GM12878 (cell line): ENCODE data around the gene EPB42. TPM values are rescaled to one million over a fixed set of nuclear protein-coding genes. Genes with fewer than 3 reads are reported as not detected.

ENCODE experiments used
- ATAC-seq: fragments of 200-7000 bp; cut with Tn5 transposase; 3 replicates; pipeline ENCODE4 v1.9.1; 2020; ENCODE audit warnings: mild to moderate bottlenecking, moderate library complexity
- BruUV-seq: library from RNA; stranded (reverse); fragments of 400-500 nt; replicated peaks from 2 replicates; lab custom pipeline; 2021; lab: Mats Ljungman, UMichigan
- CTCF ChIA-PET: fragments of 300-600 bp; sonication (Branson Sonifier 250); formaldehyde crosslinking; extraction: SDS; loops from one replicate; lab custom pipeline; 2021; ENCODE audit warnings: inconsistent platforms; lab: Yijun Ruan, JAX
- POLR2A ChIA-PET: fragments of 350-600 bp; formaldehyde crosslinking; extraction: SDS; loops from one replicate; lab custom pipeline; 2021; ENCODE audit warnings: inconsistent platforms; lab: Charles Lee
- RAD21 ChIA-PET: fragments of 300-600 bp; sonication (Branson Sonifier 250); formaldehyde crosslinking; loops from one replicate; lab custom pipeline; 2023; ENCODE audit warnings: antibody characterized with exemption; ENCODE audit not compliant: unreplicated experiment; lab: Charles Lee
- SMC1A ChIA-PET: fragments of 300-600 bp; sonication (Branson Sonifier 250); formaldehyde crosslinking; loops from one replicate; lab custom pipeline; 2023; ENCODE audit not compliant: unreplicated experiment, uncharacterized antibody; lab: Charles Lee
- DNase-seq: peaks from one replicate; pipeline ENCODE4 v3.0.0-alpha.2; 2011; ENCODE audit warnings: low read depth, low spot score
- FAIRE-seq: peaks from 3 replicates; lab custom pipeline; 2011; peaks lifted over from hg19 to GRCh38; lab: Jason Lieb, UNC
- H2AFZ ChIP-seq: 2 replicates; pipeline ENCODE4 v1.6.0; 2011; ENCODE audit warnings: low read depth, low read length, control low read depth; ENCODE audit not compliant: control insufficient read depth
- H3K27ac ChIP-seq: 2 replicates; pipeline ENCODE4 v1.5.1; 2011; ENCODE audit warnings: control low read depth; ENCODE audit not compliant: control insufficient read depth, insufficient read depth
- H3K27me3 ChIP-seq, 2 experiments: replicated peaks in 1 of 2; 2 replicates each; pipeline versions ENCODE4 v1.6.0 to v1.6.1; 2011; ENCODE audit warnings: low read length in 1 of 2; ENCODE audit not compliant: control insufficient read depth in 2 of 2, insufficient read depth in 2 of 2
- H3K36me3 ChIP-seq, 2 experiments: 2 replicates each; pipeline ENCODE4 v1.5.1; 2011; ENCODE audit warnings: low read length in 1 of 2; ENCODE audit not compliant: control insufficient read depth in 2 of 2, insufficient read depth in 2 of 2
- H3K4me1 ChIP-seq: 2 replicates; pipeline ENCODE4 v1.6.1; 2011; ENCODE audit warnings: mild to moderate bottlenecking, low read length, moderate library complexity, mixed read lengths; ENCODE audit not compliant: control insufficient read depth, insufficient read depth
- H3K4me2 ChIP-seq: 2 replicates; pipeline ENCODE4 v1.6.0; 2011; ENCODE audit warnings: control low read depth; ENCODE audit not compliant: control insufficient read depth, insufficient read depth
- H3K4me3 ChIP-seq: fragments of 200-600 bp; sonication (generic); 2 replicates; pipeline ENCODE4 v1.5.1; 2016
- H3K79me2 ChIP-seq: 2 replicates; pipeline ENCODE4 v1.6.0; 2011; ENCODE audit warnings: low read length; ENCODE audit not compliant: control insufficient read depth, insufficient read depth
- H3K9ac ChIP-seq: 2 replicates; pipeline ENCODE4 v1.8.0; 2011; ENCODE audit warnings: low read length, control low read depth, mixed read lengths; ENCODE audit not compliant: control insufficient read depth, insufficient read depth
- H3K9me3 ChIP-seq: replicated peaks from 3 replicates; pipeline ENCODE4 v1.5.1; 2011; ENCODE audit warnings: mild to moderate bottlenecking, low read length; ENCODE audit not compliant: control insufficient read depth, insufficient read depth
- H4K20me1 ChIP-seq: 2 replicates; pipeline ENCODE4 v1.6.0; 2011; ENCODE audit not compliant: control insufficient read depth, insufficient read depth
- BCL3 ChIP-seq: IDR thresholded peaks from 2 replicates; pipeline ENCODE4 v1.6.1; 2011; ENCODE audit warnings: borderline replicate concordance, low read depth, mild to moderate bottlenecking, moderate library complexity, low read length; ENCODE audit not compliant: insufficient read depth, poor library complexity, severe bottlenecking
- CBFB ChIP-seq: IDR thresholded peaks from 2 replicates; pipeline ENCODE4 v1.6.1; 2016; ENCODE audit warnings: antibody characterized with exemption, low read depth
- CHD4 ChIP-seq: fragments of 200-600 bp; sonication (generic); IDR thresholded peaks from 2 replicates; pipeline ENCODE4 v1.6.1; 2016; ENCODE audit warnings: mild to moderate bottlenecking
- ESRRA ChIP-seq: IDR thresholded peaks from 2 replicates; pipeline ENCODE4 v1.6.1; 2012; ENCODE audit warnings: mild to moderate bottlenecking, low read length, improper control_type of control experiment
- HDAC2 ChIP-seq: fragments of 200-600 bp; sonication (generic); IDR thresholded peaks from 2 replicates; pipeline ENCODE4 v1.6.1; 2017
- HDAC6 ChIP-seq: fragments of 200-600 bp; sonication (generic); IDR thresholded peaks from one replicate; pipeline ENCODE4 v1.8.0; 2017; ENCODE audit warnings: antibody characterized with exemption; ENCODE audit not compliant: unreplicated experiment
- HDGF ChIP-seq: fragments of 450-650 bp; IDR thresholded peaks from 2 replicates; pipeline ENCODE4 v1.6.1; 2016; ENCODE audit warnings: antibody characterized with exemption
- IKZF2 ChIP-seq, 2 experiments: fragments of 450-650 bp; IDR thresholded peaks; 2 replicates each; pipeline ENCODE4 v1.6.1; 2017; ENCODE audit warnings: mild to moderate bottlenecking in 2 of 2, moderate library complexity in 2 of 2
- JUNB ChIP-seq: IDR thresholded peaks from 2 replicates; pipeline ENCODE4 v1.6.1; 2016; ENCODE audit warnings: antibody characterized with exemption, mild to moderate bottlenecking
- MYB ChIP-seq: fragments of 150-350 bp; IDR thresholded peaks from 2 replicates; pipeline ENCODE4 v1.6.1; 2014; ENCODE audit warnings: mild to moderate bottlenecking, low read depth, low read length, borderline replicate concordance
- NFIC ChIP-seq: IDR thresholded peaks from 2 replicates; pipeline ENCODE4 v1.6.1; 2012; ENCODE audit warnings: low read depth, mild to moderate bottlenecking, inconsistent platforms, low read length, moderate library complexity
- NFYB ChIP-seq: IDR thresholded peaks from 2 replicates; pipeline ENCODE4 v1.6.1; 2011; ENCODE audit warnings: low read depth, mild to moderate bottlenecking, low read length, improper control_type of control experiment, moderate library complexity; ENCODE audit not compliant: insufficient read depth
- NR2F1 ChIP-seq: fragments of 450-650 bp; conservative IDR thresholded peaks from 2 replicates; pipeline ENCODE4 v1.6.1; 2017; ENCODE audit warnings: mild to moderate bottlenecking
- PKNOX1 ChIP-seq: fragments of 450-650 bp; IDR thresholded peaks from 2 replicates; pipeline ENCODE4 v1.6.1; 2016; ENCODE audit warnings: mild to moderate bottlenecking
- PRDM15 ChIP-seq: fragments of 450-650 bp; formaldehyde crosslinking; IDR thresholded peaks from 2 replicates; pipeline ENCODE4 v1.4.0; 2020; ENCODE audit warnings: mild to moderate bottlenecking, moderate library complexity
- RELA ChIP-seq: fragments of 450-650 bp; IDR thresholded peaks from 2 replicates; pipeline ENCODE4 v1.8.0; 2014; ENCODE audit warnings: borderline replicate concordance; ENCODE audit not compliant: partially characterized antibody
- SP1 ChIP-seq: IDR thresholded peaks from one replicate; pipeline ENCODE4 v1.6.1; 2011; ENCODE audit warnings: low read depth, low read length
- SRF ChIP-seq, 2 experiments: IDR thresholded peaks; 2 replicates each; pipeline ENCODE4 v1.6.1; 2011; ENCODE audit warnings: low read depth in 2 of 2, low read length in 2 of 2, mild to moderate bottlenecking in 1 of 2, moderate library complexity in 1 of 2
- TCF3 ChIP-seq: IDR thresholded peaks from 2 replicates; pipeline ENCODE4 v1.6.1; 2012; ENCODE audit warnings: low read depth, mild to moderate bottlenecking, low read length, borderline replicate concordance; ENCODE audit not compliant: insufficient read depth
- ZSCAN29 ChIP-seq: fragments of 450-650 bp; IDR thresholded peaks from 2 replicates; pipeline ENCODE4 v1.6.1; 2017; ENCODE audit warnings: mild to moderate bottlenecking, moderate library complexity
- WGBS: methylation state at CpG from one replicate; pipeline ENCODE4 v1.1.6; 2016; ENCODE audit warnings: low lambda C conversion rate; ENCODE audit not compliant: insufficient replicate concordance, insufficient coverage; ENCODE audit errors: missing lambda C conversion rate; 5-methylcytosine and 5-hydroxymethylcytosine counted together
- in situ Hi-C: fragments of 300-500 bp; cut with MboI; formaldehyde crosslinking; loops from 9 replicates; pipeline ENCODE4 v1.14.3; 2018; ENCODE audit warnings: mixed read lengths
- intact Hi-C: fragments of 100-400 bp; cut with micrococcal nuclease; formaldehyde crosslinking; loops from one replicate; pipeline ENCODE4 v1.14.2; 2022; ENCODE audit not compliant: unreplicated experiment
- polyA plus RNA-seq, 11 experiments: library from polyadenylated mRNA; depleted of rRNA in 4 of 11; unstranded in 6 of 11; stranded (reverse) in 5 of 11; fragments of >200 nt; fragmentation: Nextera tagmentation in 4 of 11; fragmentation: Illumina TruSeq in 1 of 11; extraction: Ambion mirVana in 4 of 11; extraction: Trizol in 1 of 11; gene quantifications; 1 replicate in 1 of 11; 2 replicates in 10 of 11; pipeline versions ENCODE4 v1.2.1 to v1.2.3, GENCODE V29; 2011 to 2016; ENCODE audit warnings: inconsistent platforms in 2 of 11, missing spikeins in 2 of 11, low read depth in 1 of 11
- total RNA-seq, 4 experiments: library from RNA; depleted of rRNA in 3 of 4; stranded (reverse); fragments of >200 nt in 3 of 4; fragmentation: Illumina TruSeq in 1 of 4; extraction: Trizol in 1 of 4; gene quantifications; 2 replicates each; pipeline versions ENCODE4 v1.2.1 to v1.2.3, GENCODE V29; 2013 to 2021

EPB42 gene
- total and polyA plus RNA-seq, 10 of the 15 experiments (the other 5 are each of a cell fraction or from before 2014, with no cell fraction given) = not detected

GRCh38 chr15:43211224-43211735 lies 9.5 kb downstream of the EPB42 start (continued):
- TF ChIP-seq CBFB = no peak
- TF ChIP-seq SRF (IDR thresholded peaks at IDR 0.05; ENCODE audit: low read depth in 2 of 2, low read length in 2 of 2) = no peak
- no peak for TF ChIP-seq TCF3
- no peak for TF ChIP-seq HDAC2
- TF ChIP-seq IKZF2 (IDR thresholded peaks at IDR 0.05) = no peak
- TF ChIP-seq MYB = no peak
- no peak for TF ChIP-seq NFYB
- TF ChIP-seq HDAC6 = no peak
- no peak for TF ChIP-seq NFIC
- TF ChIP-seq PKNOX1 = no peak
- TF ChIP-seq RELA = no peak
- TF ChIP-seq ZSCAN29 = no peak
- no peak for TF ChIP-seq ESRRA
- TF ChIP-seq, all 136 proteins: peak for 0

GRCh38 chr15:43210807-43211206 lies 10.0 kb downstream of the EPB42 start:
- DNase-seq (no peak), FAIRE-seq (no peak), ATAC-seq (no peak)
- Histone ChIP-seq H3K4me2 (no peak overlapping the region), H3K36me3 (no peaks in the 10 kb centered on the region), H3K9ac (no peak overlapping the region), H3K4me1 (no peaks in the 10 kb centered on the region), H3K79me2 (no peaks in the 10 kb centered on the region), H2AFZ (no peak overlapping the region), H3K27me3 (peaks cover 0 to 3% of the 10 kb centered on the region in 2 experiments; a peak in 2 of 4 replicates), H3K4me3 (no peak overlapping the region), H3K27ac (no peak overlapping the region), H3K9me3 (no peaks in the 10 kb centered on the region), H4K20me1 (no peaks in the 10 kb centered on the region)
- BruUV-seq = no TSS peak
- CTCF ChIA-PET = interaction anchor here (1.0 to 3.1 kb wide), 3 partner anchors 11 to 74 kb away, joined by 5 to 12 read pairs (median 7); no protein-coding TSS in a partner anchor
- RAD21 ChIA-PET = interaction anchor here (1.4 kb wide), 1 partner anchor 76 kb away, joined by 3 read pairs; no protein-coding TSS in a partner anchor
- POLR2A ChIA-PET = no interaction called here
- 34% methylated on average over 9 of the region's 9 CpGs for WGBS
- intact Hi-C loops = no loop called here
- SMC1A ChIA-PET = interaction anchor here (1.0 to 3.9 kb wide), 4 partner anchors 15 to 75 kb away, joined by 3 to 12 read pairs (median 4); no protein-coding TSS in a partner anchor
- in situ Hi-C loops = no loop called here
- TF ChIP-seq PRDM15 (no peak), JUNB (no peak), CHD4 (no peak), SP1 (no peak), NR2F1 (no peak), BCL3 (no peak), HDGF (no peak)
